ENCODE measurements around the gene TIGD6. TPM values are rescaled to one million over a fixed set of nuclear protein-coding genes. Genes with fewer than 3 reads are reported as not detected.

The TIGD6 gene
- total RNA-seq, 4 donors from 2014 or later, result 1.2 to 4.5 (median 2.7) TPM

- H3K27me3 ChIP-seq, result no peaks in the 10 kb centered on the region
- DNase-seq, result no peak
- H3K27ac ChIP-seq, result no peak overlapping the region
- no peaks in the 10 kb centered on the region for H3K9me3 ChIP-seq
- H3K4me3 ChIP-seq, result no peak overlapping the region
- TF ChIP-seq CTCF (IDR thresholded peaks at IDR 0.05), result no peak
- no peak for TF ChIP-seq POLR2A (IDR thresholded peaks at IDR 0.05)
- H3K36me3 ChIP-seq, result peaks cover 0 to 42% (median 2%) of the 10 kb centered on the region in 3 donors
- peaks cover 0 to 12% (median 0%) of the 10 kb centered on the region in 4 donors for H3K4me1 ChIP-seq
These were observed 6.6 kb upstream of the TIGD6 start for GRCh38 chr5:150007050-150007449.

- peaks cover 0 to 37% (median 2%) of the 10 kb centered on the region in 3 donors for H3K36me3 ChIP-seq
These were observed 5.9 kb upstream of the TIGD6 start for GRCh38 chr5:150006318-150006717.

GRCh38 chr5:150001660-150002486, 1.4 kb upstream of the TIGD6 start:
- peak; percentile 11 to 74 (median 60) for TF ChIP-seq CTCF (IDR thresholded peaks at IDR 0.05)
- no peak for TF ChIP-seq POLR2A (IDR thresholded peaks at IDR 0.05)
- H3K27me3 ChIP-seq, result no peaks in the 10 kb centered on the region
- peak in 2 of 3 donors; percentile 27 to 76 for DNase-seq
- H3K36me3 ChIP-seq, result peaks cover 0 to 8% (median 0%) of the 10 kb centered on the region in 3 donors
- H3K4me1 ChIP-seq, result peaks cover 0 to 28% (median 0%) of the 10 kb centered on the region in 4 donors
- peak overlapping the region; percentile 87 to 94 (median 90) for H3K27ac ChIP-seq
- H3K9me3 ChIP-seq, result no peaks in the 10 kb centered on the region
- peak overlapping the region; percentile 83 to 99 (median 94) for H3K4me3 ChIP-seq

More at GRCh38 chr5:150006318-150006717, 5.9 kb upstream of the TIGD6 start:
- Histone ChIP-seq H3K4me3 (no peak overlapping the region), H3K4me1 (peaks cover 0 to 19% (median 0%) of the 10 kb centered on the region in 4 donors), H3K27ac (no peak overlapping the region), H3K9me3 (no peaks in the 10 kb centered on the region), H3K27me3 (no peaks in the 10 kb centered on the region)
- DNase-seq, result no peak
- no peak for TF ChIP-seq CTCF (IDR thresholded peaks at IDR 0.05)
- TF ChIP-seq POLR2A (IDR thresholded peaks at IDR 0.05), result no peak

GRCh38 chr5:150000990-150001659, 671 bp upstream of the TIGD6 start:
- Histone ChIP-seq H3K36me3 (peaks cover 0 to under 1% (median 0%) of the 10 kb centered on the region in 3 donors), H3K27me3 (no peaks in the 10 kb centered on the region), H3K4me3 (peak overlapping the region; percentile 83 to 99 (median 94)), H3K4me1 (peaks cover 0 to 28% (median 0%) of the 10 kb centered on the region in 4 donors), H3K9me3 (no peaks in the 10 kb centered on the region), H3K27ac (peak overlapping the region; percentile 87 to 94 (median 90))
- TF ChIP-seq CTCF (IDR thresholded peaks at IDR 0.05) (no peak), POLR2A (IDR thresholded peaks at IDR 0.05) (no peak)
- peak; percentile 23 to 69 (median 61) for DNase-seq

GRCh38 chr5:149999866-150000255, 593 bp downstream of the TIGD6 start:
- peaks cover 0 to 28% (median 0%) of the 10 kb centered on the region in 4 donors for H3K4me1 ChIP-seq
- H3K4me3 ChIP-seq, result peak overlapping the region; percentile 83 to 99 (median 94)
- no peaks in the 10 kb centered on the region for H3K27me3 ChIP-seq
- H3K9me3 ChIP-seq, result no peaks in the 10 kb centered on the region
- no peak for TF ChIP-seq POLR2A (IDR thresholded peaks at IDR 0.05)
- no peak for TF ChIP-seq CTCF (IDR thresholded peaks at IDR 0.05)
- peak overlapping the region; percentile 87 to 94 (median 90) for H3K27ac ChIP-seq
- peaks cover 0 to 4% (median 0%) of the 10 kb centered on the region in 3 donors for H3K36me3 ChIP-seq
- no peak for DNase-seq
